ENCODE results near the gene MED7. TPM values are rescaled to one million over a fixed set of nuclear protein-coding genes. Genes with fewer than 3 reads are reported as not detected.

Gene MED7
- total and polyA plus RNA-seq, 9 of the 15 experiments (the other 6 are each of a cell fraction or from before 2014, with no cell fraction given), result 4.5 to 38.7 (median 12.2) TPM

DNA sequence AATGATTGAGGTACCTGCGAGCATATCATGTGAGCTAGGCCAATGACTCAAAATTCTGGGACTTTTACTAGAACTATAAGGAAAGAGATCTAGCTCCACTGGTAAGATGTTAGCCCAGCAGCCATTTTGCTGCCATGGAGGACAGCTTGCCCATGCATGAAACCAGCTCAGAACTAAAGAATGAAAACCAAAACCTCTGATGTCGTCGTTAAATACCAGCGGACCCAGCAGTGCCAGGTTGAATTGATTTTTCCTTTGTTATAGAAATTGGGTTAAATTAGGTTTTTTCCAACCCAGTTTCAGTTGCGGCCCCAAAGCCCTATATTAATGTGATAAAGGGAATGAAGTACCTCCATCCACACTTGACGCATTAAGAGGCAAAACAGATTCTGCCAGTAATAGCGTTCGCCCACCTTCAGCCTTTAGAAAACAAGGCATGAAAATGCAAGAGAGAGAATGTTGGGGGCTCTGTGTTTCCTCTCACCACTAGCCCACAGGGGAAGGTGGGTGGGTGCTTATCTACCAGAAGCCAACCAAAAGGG, 32.5 kb upstream of the MED7 start (continued):
- TF ChIP-seq KLF16 (IDR thresholded peaks at IDR 0.05) (no peak), ZFPM2 (CRISPR knock-in tag; IDR thresholded peaks at IDR 0.05) (no peak), EP400 (IDR thresholded peaks at IDR 0.05) (no peak)

DNA sequence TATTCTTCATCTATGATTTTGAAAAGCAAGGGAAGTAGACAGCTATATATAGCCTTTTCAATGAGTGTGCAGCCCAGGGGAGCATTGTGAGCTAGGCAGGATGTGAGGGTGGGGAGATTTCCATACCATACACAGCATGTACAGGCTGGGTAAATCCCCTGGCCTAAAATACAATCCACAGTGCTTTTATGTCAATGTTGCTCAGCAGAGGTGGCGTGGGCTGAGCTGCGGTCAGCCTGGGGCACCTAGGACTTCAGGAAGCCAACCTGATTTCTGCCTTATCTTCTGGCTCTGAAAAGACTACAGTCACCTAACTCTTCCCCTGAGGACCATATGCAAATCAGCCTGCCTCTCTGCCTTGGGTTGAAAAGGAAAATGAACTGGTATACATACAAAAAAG, 29.7 kb upstream of the MED7 start:
- Histone ChIP-seq H3K4me3 (no peak overlapping the region), H3K9ac (ENCODE audit: insufficient read depth in 1 of 2, low read depth in 2 of 2, low read length in 2 of 2) (no peak overlapping the region), H3K4me1 (replicated peaks in 1 of 2; ENCODE audit: control insufficient read depth in 2 of 2, insufficient read depth in 2 of 2, low read length in 2 of 2) (no peaks in the 10 kb centered on the region), H4K20me1 (replicated peaks; ENCODE audit: control insufficient read depth, insufficient read depth, low read length) (no peaks in the 10 kb centered on the region), H3K9me1 (ENCODE audit: control insufficient read depth, insufficient read depth, low read length) (no peaks in the 10 kb centered on the region), H3K79me2 (ENCODE audit: control insufficient read depth, insufficient read depth, low read length) (no peaks in the 10 kb centered on the region), H3K9me3 (replicated peaks; ENCODE audit: control insufficient read depth, insufficient read depth, low read depth, low read length) (no peaks in the 10 kb centered on the region), H3K4me2 (ENCODE audit: insufficient read depth, low read length) (no peak overlapping the region), H3K27me3 (ENCODE audit: control insufficient read depth in 2 of 2, insufficient read depth in 2 of 2, low read length in 2 of 2) (no peaks in the 10 kb centered on the region; a peak in 1 of 5 replicates), H3K36me3 (ENCODE audit: control insufficient read depth, insufficient read depth, low read length) (no peaks in the 10 kb centered on the region), H3K27ac (ENCODE audit: extremely low read depth, low read depth, low read length) (no peak overlapping the region), H2AFZ (ENCODE audit: low read depth, low read length) (no peak overlapping the region)
- ChIA-PET CTCF (ENCODE audit: low intra/inter-chr PET ratio) (no interaction called here), POLR2A (no interaction called here)
- no TSS peak for BruUV-seq (replicated peaks)
- WGBS (ENCODE audit: insufficient coverage, low coverage, missing lambda C conversion rate), result 4% methylated on average over 2 of the region's 2 CpGs
- intact Hi-C loops (cut with micrococcal nuclease), result no loop called here
- TF ChIP-seq BMI1 (IDR thresholded peaks at IDR 0.05; ENCODE audit: low read length) (no peak), ZC3H8 (IDR thresholded peaks at IDR 0.05) (no peak)
- in situ Hi-C loops (cut with MboI), result no loop called here
- ATAC-seq (no peak), DNase-seq (ENCODE audit: extremely low read depth in 1 of 4, low spot score in 3 of 4) (no peak), FAIRE-seq (no peak)

DNA sequence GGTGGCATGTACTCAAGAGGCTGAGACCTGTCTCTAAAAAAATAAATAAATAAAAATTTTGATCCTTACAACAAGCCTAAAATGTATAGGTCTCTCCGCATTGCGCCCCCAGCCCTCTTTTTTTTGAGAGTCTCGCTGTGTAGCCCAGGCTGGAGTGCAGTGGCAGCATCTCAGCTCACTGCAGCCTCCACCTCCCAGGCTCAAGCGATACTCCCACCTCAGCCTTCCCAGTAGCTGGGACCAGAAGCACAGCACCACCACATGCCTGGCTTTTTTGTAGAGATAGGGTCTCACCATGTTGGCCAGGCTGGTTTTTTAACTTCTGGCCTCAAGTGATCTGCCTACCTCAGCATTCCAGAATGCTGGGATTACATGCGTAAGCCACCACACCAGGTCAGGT, 25.6 kb upstream of the MED7 start:
- no peak overlapping the region for H3K4me3 ChIP-seq
- no peaks in the 10 kb centered on the region for H4K20me1 ChIP-seq (replicated peaks; ENCODE audit: control insufficient read depth, insufficient read depth, low read length)
- POLR2A ChIA-PET, result interaction anchor here (1.1 kb wide), 1 partner anchor 22 kb away, joined by 3 read pairs; no protein-coding TSS in a partner anchor
- CTCF ChIA-PET (ENCODE audit: low intra/inter-chr PET ratio), result no interaction called here
- H3K79me2 ChIP-seq (ENCODE audit: control insufficient read depth, insufficient read depth, low read length), result no peaks in the 10 kb centered on the region
- FAIRE-seq, result no peak
- BruUV-seq (replicated peaks), result no TSS peak
- no peak overlapping the region for H2AFZ ChIP-seq (ENCODE audit: low read depth, low read length)
- H3K27ac ChIP-seq (ENCODE audit: extremely low read depth, low read depth, low read length), result no peak overlapping the region
- ATAC-seq, result no peak
- in situ Hi-C loops (cut with MboI) (no loop called here), intact Hi-C loops (cut with micrococcal nuclease) (no loop called here)
- peaks cover 3 to 20% of the 10 kb centered on the region in 2 experiments; a peak in 3 of 5 replicates for H3K27me3 ChIP-seq (ENCODE audit: control insufficient read depth in 2 of 2, insufficient read depth in 2 of 2, low read length in 2 of 2)
- H3K4me2 ChIP-seq (ENCODE audit: insufficient read depth, low read length), result no peak overlapping the region
- WGBS (ENCODE audit: insufficient coverage, low coverage, missing lambda C conversion rate), result 6% methylated on average over 5 of the region's 5 CpGs
- no peaks in the 10 kb centered on the region for H3K9me3 ChIP-seq (replicated peaks; ENCODE audit: control insufficient read depth, insufficient read depth, low read depth, low read length)
- DNase-seq (ENCODE audit: extremely low read depth in 1 of 4, low spot score in 3 of 4), result no peak
- H3K36me3 ChIP-seq (ENCODE audit: control insufficient read depth, insufficient read depth, low read length), result no peaks in the 10 kb centered on the region
- no peak overlapping the region for H3K9ac ChIP-seq (ENCODE audit: insufficient read depth in 1 of 2, low read depth in 2 of 2, low read length in 2 of 2)
- no peaks in the 10 kb centered on the region for H3K4me1 ChIP-seq (replicated peaks in 1 of 2; ENCODE audit: control insufficient read depth in 2 of 2, insufficient read depth in 2 of 2, low read length in 2 of 2)
- no peaks in the 10 kb centered on the region for H3K9me1 ChIP-seq (ENCODE audit: control insufficient read depth, insufficient read depth, low read length)
- TF ChIP-seq ESRRB (CRISPR knock-in tag; IDR thresholded peaks at IDR 0.05; ENCODE audit: borderline replicate concordance) (no peak), PHF20 (IDR thresholded peaks at IDR 0.05; ENCODE audit: partially characterized antibody) (no peak), SLC30A9 (CRISPR knock-in tag; IDR thresholded peaks at IDR 0.05) (no peak), DACH1 (IDR thresholded peaks at IDR 0.05; ENCODE audit: partially characterized antibody) (no peak), BACH1 (tag; IDR thresholded peaks at IDR 0.05) (no peak)
- TF ChIP-seq, protein P1, sequence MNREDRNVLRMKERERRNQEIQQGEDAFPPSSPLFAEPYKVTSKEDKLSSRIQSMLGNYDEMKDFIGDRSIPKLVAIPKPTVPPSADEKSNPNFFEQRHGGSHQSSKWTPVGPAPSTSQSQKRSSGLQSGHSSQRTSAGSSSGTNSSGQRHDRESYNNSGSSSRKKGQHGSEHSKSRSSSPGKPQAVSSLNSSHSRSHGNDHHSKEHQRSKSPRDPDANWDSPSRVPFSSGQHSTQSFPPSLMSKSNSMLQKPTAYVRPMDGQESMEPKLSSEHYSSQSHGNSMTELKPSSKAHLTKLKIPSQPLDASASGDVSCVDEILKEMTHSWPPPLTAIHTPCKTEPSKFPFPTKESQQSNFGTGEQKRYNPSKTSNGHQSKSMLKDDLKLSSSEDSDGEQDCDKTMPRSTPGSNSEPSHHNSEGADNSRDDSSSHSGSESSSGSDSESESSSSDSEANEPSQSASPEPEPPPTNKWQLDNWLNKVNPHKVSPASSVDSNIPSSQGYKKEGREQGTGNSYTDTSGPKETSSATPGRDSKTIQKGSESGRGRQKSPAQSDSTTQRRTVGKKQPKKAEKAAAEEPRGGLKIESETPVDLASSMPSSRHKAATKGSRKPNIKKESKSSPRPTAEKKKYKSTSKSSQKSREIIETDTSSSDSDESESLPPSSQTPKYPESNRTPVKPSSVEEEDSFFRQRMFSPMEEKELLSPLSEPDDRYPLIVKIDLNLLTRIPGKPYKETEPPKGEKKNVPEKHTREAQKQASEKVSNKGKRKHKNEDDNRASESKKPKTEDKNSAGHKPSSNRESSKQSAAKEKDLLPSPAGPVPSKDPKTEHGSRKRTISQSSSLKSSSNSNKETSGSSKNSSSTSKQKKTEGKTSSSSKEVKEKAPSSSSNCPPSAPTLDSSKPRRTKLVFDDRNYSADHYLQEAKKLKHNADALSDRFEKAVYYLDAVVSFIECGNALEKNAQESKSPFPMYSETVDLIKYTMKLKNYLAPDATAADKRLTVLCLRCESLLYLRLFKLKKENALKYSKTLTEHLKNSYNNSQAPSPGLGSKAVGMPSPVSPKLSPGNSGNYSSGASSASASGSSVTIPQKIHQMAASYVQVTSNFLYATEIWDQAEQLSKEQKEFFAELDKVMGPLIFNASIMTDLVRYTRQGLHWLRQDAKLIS (CRISPR knock-in tag; IDR thresholded peaks at IDR 0.05), result no peak
- TF ChIP-seq, protein P2, sequence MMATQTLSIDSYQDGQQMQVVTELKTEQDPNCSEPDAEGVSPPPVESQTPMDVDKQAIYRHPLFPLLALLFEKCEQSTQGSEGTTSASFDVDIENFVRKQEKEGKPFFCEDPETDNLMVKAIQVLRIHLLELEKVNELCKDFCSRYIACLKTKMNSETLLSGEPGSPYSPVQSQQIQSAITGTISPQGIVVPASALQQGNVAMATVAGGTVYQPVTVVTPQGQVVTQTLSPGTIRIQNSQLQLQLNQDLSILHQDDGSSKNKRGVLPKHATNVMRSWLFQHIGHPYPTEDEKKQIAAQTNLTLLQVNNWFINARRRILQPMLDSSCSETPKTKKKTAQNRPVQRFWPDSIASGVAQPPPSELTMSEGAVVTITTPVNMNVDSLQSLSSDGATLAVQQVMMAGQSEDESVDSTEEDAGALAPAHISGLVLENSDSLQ (IDR thresholded peaks at IDR 0.05), result no peak
